GM12801 (cell line): Measurements from ENCODE around the gene NFYB.

ENCODE experiments used
- TF ChIP-seq, protein P1 (sequence below): IDR thresholded peaks from one replicate; pipeline ENCODE4 v1.5.1; 2011; ENCODE audit warnings: control low read depth; ENCODE audit not compliant: insufficient read length; ENCODE audit errors: extremely low read depth

Gene NFYB

GRCh38 chr12:104106965-104107364 is 31.0 kb downstream of the NFYB start:
- TF ChIP-seq, protein P1, sequence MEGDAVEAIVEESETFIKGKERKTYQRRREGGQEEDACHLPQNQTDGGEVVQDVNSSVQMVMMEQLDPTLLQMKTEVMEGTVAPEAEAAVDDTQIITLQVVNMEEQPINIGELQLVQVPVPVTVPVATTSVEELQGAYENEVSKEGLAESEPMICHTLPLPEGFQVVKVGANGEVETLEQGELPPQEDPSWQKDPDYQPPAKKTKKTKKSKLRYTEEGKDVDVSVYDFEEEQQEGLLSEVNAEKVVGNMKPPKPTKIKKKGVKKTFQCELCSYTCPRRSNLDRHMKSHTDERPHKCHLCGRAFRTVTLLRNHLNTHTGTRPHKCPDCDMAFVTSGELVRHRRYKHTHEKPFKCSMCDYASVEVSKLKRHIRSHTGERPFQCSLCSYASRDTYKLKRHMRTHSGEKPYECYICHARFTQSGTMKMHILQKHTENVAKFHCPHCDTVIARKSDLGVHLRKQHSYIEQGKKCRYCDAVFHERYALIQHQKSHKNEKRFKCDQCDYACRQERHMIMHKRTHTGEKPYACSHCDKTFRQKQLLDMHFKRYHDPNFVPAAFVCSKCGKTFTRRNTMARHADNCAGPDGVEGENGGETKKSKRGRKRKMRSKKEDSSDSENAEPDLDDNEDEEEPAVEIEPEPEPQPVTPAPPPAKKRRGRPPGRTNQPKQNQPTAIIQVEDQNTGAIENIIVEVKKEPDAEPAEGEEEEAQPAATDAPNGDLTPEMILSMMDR = no peak

DNA sequence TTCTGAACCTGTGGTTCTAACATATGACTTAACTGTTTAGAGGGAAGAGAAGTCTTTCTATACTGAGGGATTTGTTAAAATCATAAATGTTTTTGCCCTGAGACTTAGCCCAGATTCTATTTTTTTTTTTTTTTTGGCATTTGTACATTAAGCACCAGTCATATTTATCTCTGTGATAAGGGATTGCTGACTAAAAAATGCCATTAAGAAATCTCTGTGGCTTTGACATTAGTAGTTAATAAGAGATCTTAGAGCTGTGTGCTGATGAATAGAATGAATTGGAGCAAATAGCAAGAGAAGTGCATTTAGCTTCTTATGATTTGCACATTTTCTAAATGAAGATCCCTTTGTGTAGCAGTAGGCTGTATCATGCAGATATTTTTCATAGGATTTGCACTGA is 32.5 kb downstream of the NFYB start:
- TF ChIP-seq, protein P1 = no peak

DNA sequence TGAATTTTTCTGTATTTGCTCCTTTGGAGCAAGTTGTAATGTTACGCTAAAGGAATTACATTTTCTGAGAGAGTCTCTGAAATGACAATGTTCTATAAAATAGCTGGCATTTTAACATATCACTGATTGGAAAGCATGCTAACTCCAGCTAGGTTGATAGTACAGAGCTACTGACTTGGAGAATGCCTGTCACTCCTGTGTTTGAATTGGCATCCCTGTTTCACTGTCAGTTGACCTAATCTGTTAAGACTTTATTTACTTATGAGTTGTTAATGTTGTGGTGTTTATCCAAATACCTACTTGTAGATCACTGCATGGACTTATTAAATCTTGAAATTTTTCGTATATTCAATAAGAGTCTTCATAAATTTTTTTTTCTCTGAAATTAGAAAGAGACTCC is 40.1 kb downstream of the NFYB start:
- TF ChIP-seq, protein P1 = no peak

- TF ChIP-seq, protein P1 = no peak
These were observed 42.7 kb downstream of the NFYB start for GRCh38 chr12:104095289-104095688.

GRCh38 chr12:104094284-104094683 is 43.7 kb downstream of the NFYB start:
- TF ChIP-seq, protein P1 = no peak

GRCh38 chr12:104091136-104091535 is 46.9 kb downstream of the NFYB start:
- TF ChIP-seq, protein P1 = no peak

DNA sequence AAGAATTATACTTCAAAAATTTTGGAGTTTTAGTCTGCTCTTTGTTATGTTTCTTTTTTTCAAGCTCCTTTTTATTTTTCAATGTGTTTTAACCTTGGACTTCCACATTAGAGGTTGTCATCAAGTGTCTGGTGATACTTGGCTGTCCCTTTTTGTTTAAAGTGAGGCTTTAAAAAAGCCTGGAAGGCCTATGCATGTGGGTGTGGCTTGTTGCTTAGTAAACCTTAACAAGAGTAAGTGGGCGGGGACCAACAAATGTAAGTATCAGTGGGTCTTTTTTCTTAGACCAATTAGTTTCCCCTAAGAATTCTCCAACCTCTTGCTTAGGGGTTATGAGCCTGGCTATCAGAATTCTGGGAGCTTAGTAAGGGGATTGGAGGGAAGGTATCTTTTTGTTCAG is 47.3 kb downstream of the NFYB start:
- TF ChIP-seq, protein P1 = no peak
